WTC11 (cell line): ENCODE measurements around the gene PARD3B. TPM values are rescaled to one million over a fixed set of nuclear protein-coding genes. Genes with fewer than 3 reads are reported as not detected.

ENCODE experiments used
- ATAC-seq: fragments of 200-7000 bp; cut with Tn5 transposase; 2 replicates; pipeline ENCODE4 v1.10.0; 2021; ENCODE audit warnings: mild to moderate bottlenecking, moderate library complexity
- CTCF ChIA-PET: fragments of 300-600 bp; sonication (Branson Sonifier 250); formaldehyde crosslinking; loops from one replicate; lab custom pipeline; 2021; ENCODE audit warnings: antibody characterized with exemption; lab: Charles Lee
- POLR2A ChIA-PET: fragments of 350-600 bp; sonication (Branson Sonifier 250); formaldehyde crosslinking; loops from one replicate; lab custom pipeline; 2021; ENCODE audit warnings: antibody characterized with exemption; lab: Charles Lee
- DNase-seq: peaks from one replicate; pipeline ENCODE4 v3.0.0; 2021; ENCODE audit warnings: low spot score
- H3K27ac Mint-ChIP-seq: 2 replicates; pipeline ENCODE4 v1.8.0; 2021; ENCODE audit warnings: mixed read lengths
- H3K27me3 Mint-ChIP-seq: 2 replicates; pipeline ENCODE4 v1.8.0; 2021; ENCODE audit warnings: low read depth, mild to moderate bottlenecking, moderate library complexity, mixed read lengths
- H3K36me3 Mint-ChIP-seq: 2 replicates; pipeline ENCODE4 v1.8.0; 2021; ENCODE audit warnings: mixed read lengths
- H3K4me1 Mint-ChIP-seq: 2 replicates; pipeline ENCODE4 v1.8.0; 2022; ENCODE audit warnings: mixed read lengths
- H3K4me3 Mint-ChIP-seq: 2 replicates; pipeline ENCODE4 v1.8.0; 2021; ENCODE audit warnings: mild to moderate bottlenecking, moderate library complexity, mixed read lengths
- H3K9me3 Mint-ChIP-seq: 2 replicates; pipeline ENCODE4 v1.8.0; 2021; ENCODE audit warnings: mixed read lengths
- ATF1 ChIP-seq: sonication (generic); formaldehyde crosslinking; IDR thresholded peaks from 2 replicates; pipeline ENCODE4 v1.8.1; 2023; ENCODE audit warnings: mild to moderate bottlenecking, moderate library complexity, missing genetic modification reagents
- CDX4 ChIP-seq: fragments of 250-450 bp; sonication (Bioruptor Pico); IDR thresholded peaks from 2 replicates; pipeline ENCODE4 v1.9.0; 2021; ENCODE audit warnings: moderate library complexity, mild to moderate bottlenecking, inconsistent platforms, borderline replicate concordance
- ESRRA ChIP-seq: sonication (generic); formaldehyde crosslinking; IDR thresholded peaks from 2 replicates; pipeline ENCODE4 v1.8.1; 2022; ENCODE audit warnings: mild to moderate bottlenecking, missing genetic modification reagents, borderline replicate concordance
- GABPB1 ChIP-seq: sonication (generic); formaldehyde crosslinking; IDR thresholded peaks from 2 replicates; pipeline ENCODE4 v1.8.1; 2023; ENCODE audit warnings: mild to moderate bottlenecking, missing genetic modification reagents
- HMGA2 ChIP-seq: fragments of 250-450 bp; sonication (Bioruptor Pico); IDR thresholded peaks from 2 replicates; pipeline ENCODE4 v1.4.0; 2021; ENCODE audit warnings: mild to moderate bottlenecking, moderate library complexity
- JUN ChIP-seq: sonication (generic); formaldehyde crosslinking; IDR thresholded peaks from 2 replicates; pipeline ENCODE4 v1.8.0; 2023; ENCODE audit warnings: mild to moderate bottlenecking, missing genetic modification reagents
- KAT7 ChIP-seq: sonication (generic); formaldehyde crosslinking; IDR thresholded peaks from 2 replicates; pipeline ENCODE4 v1.8.1; 2023; ENCODE audit warnings: missing genetic modification reagents, mild to moderate bottlenecking, borderline replicate concordance
- MXD4 ChIP-seq: fragments of 250-450 bp; sonication (Bioruptor Pico); IDR thresholded peaks from 2 replicates; pipeline ENCODE4 v1.8.0; 2021; ENCODE audit warnings: mild to moderate bottlenecking, moderate library complexity, borderline replicate concordance
- NFE2L1 ChIP-seq: sonication (generic); formaldehyde crosslinking; IDR thresholded peaks from 2 replicates; pipeline ENCODE4 v1.8.1; 2023; ENCODE audit warnings: missing genetic modification reagents
- OVOL2 ChIP-seq: fragments of 250-450 bp; sonication (Bioruptor Pico); IDR thresholded peaks from 2 replicates; pipeline ENCODE4 v1.9.0; 2021; ENCODE audit warnings: mild to moderate bottlenecking, borderline replicate concordance
- PRDM15 ChIP-seq: sonication (generic); formaldehyde crosslinking; IDR thresholded peaks from 2 replicates; pipeline ENCODE4 v1.8.0; 2022; ENCODE audit warnings: missing genetic modification reagents
- RELA ChIP-seq: sonication (generic); formaldehyde crosslinking; IDR thresholded peaks from 2 replicates; pipeline ENCODE4 v1.8.1; 2022; ENCODE audit warnings: missing genetic modification reagents, mild to moderate bottlenecking, borderline replicate concordance
- SP1 ChIP-seq: sonication (generic); formaldehyde crosslinking; conservative IDR thresholded peaks from 2 replicates; pipeline ENCODE4 v1.8.1; 2022; ENCODE audit warnings: missing genetic modification reagents
- TEAD4 ChIP-seq: sonication (generic); formaldehyde crosslinking; IDR thresholded peaks from 2 replicates; pipeline ENCODE4 v1.8.0; 2022; ENCODE audit warnings: mild to moderate bottlenecking, missing genetic modification reagents
- ZNF416 ChIP-seq: fragments of 250-450 bp; sonication (Bioruptor Pico); IDR thresholded peaks from 2 replicates; pipeline ENCODE4 v1.9.0; 2021; ENCODE audit warnings: mild to moderate bottlenecking, inconsistent platforms
- ZNF423 ChIP-seq: fragments of 250-450 bp; sonication (Bioruptor Pico); IDR thresholded peaks from 2 replicates; pipeline ENCODE4 v2.1.2; 2022; ENCODE audit warnings: mild to moderate bottlenecking, moderate library complexity
- ZNF671 ChIP-seq: fragments of 250-450 bp; sonication (Bioruptor Pico); IDR thresholded peaks from 2 replicates; pipeline ENCODE4 v1.8.0; 2021; ENCODE audit warnings: mild to moderate bottlenecking
- total RNA-seq: library from RNA; stranded (reverse); gene quantifications from 3 replicates; pipeline ENCODE4 v1.2.3, GENCODE V29; 2021
- TF ChIP-seq, protein P1 (sequence below): sonication (generic); formaldehyde crosslinking; IDR thresholded peaks from 2 replicates; pipeline ENCODE4 v1.8.1; 2023; ENCODE audit warnings: mild to moderate bottlenecking, missing genetic modification reagents
- TF ChIP-seq, protein P2 (sequence below): sonication (generic); formaldehyde crosslinking; IDR thresholded peaks from 2 replicates; pipeline ENCODE4 v1.8.0; 2022; ENCODE audit warnings: mild to moderate bottlenecking, missing genetic modification reagents
- TF ChIP-seq, protein P3 (sequence below): sonication (generic); formaldehyde crosslinking; IDR thresholded peaks from 2 replicates; pipeline ENCODE4 v1.8.0; 2022; ENCODE audit warnings: mild to moderate bottlenecking, missing genetic modification reagents
- TF ChIP-seq, protein P4 (sequence below): fragments of 200-600 bp; IDR thresholded peaks from 2 replicates; pipeline ENCODE4 v1.8.0; 2022; ENCODE audit warnings: antibody characterized with exemption

The PARD3B gene
- total RNA-seq, 1 experiment from 2014 or later: 5.6 TPM

DNA sequence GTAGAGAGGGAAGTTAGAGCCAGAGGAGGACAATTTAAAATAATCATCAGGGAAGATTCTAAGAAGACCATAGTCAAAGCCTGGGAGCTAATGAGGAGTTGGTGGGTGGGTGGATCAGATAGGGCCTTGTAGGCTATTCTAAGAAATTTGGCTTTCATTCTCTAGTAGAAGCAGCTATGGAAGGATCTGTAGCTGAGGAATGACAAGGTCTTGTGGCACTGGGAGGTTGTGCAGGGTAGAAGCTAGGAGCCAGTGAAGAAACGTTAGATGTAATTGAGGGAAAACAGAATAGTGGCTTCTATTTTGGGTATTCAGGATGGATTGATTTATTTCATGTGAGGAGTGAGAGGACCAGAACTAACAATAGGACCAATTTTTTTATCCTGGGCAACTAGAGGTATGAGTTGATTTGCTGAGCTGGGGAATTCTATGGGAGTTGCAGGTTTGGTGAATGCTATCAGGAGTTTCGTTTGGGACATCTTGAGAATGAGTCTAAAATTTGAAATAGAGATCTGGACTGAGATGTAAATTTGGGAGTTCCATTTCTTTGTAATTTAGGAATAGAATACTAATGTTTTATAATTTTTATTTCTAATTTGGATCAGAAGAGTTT is 371.9 kb downstream of the PARD3B start (continued):
- TF ChIP-seq PRDM15 (CRISPR knock-in tag) (no peak), KAT7 (no peak), GABPB1 (CRISPR knock-in tag) (no peak)
- TF ChIP-seq, protein P1, sequence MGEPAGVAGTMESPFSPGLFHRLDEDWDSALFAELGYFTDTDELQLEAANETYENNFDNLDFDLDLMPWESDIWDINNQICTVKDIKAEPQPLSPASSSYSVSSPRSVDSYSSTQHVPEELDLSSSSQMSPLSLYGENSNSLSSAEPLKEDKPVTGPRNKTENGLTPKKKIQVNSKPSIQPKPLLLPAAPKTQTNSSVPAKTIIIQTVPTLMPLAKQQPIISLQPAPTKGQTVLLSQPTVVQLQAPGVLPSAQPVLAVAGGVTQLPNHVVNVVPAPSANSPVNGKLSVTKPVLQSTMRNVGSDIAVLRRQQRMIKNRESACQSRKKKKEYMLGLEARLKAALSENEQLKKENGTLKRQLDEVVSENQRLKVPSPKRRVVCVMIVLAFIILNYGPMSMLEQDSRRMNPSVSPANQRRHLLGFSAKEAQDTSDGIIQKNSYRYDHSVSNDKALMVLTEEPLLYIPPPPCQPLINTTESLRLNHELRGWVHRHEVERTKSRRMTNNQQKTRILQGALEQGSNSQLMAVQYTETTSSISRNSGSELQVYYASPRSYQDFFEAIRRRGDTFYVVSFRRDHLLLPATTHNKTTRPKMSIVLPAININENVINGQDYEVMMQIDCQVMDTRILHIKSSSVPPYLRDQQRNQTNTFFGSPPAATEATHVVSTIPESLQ (CRISPR knock-in tag): no peak

- H3K9me3 Mint-ChIP-seq: no peaks in the 10 kb centered on the region
- DNase-seq (no peak), ATAC-seq (no peak)
- no peak overlapping the region for H3K4me3 Mint-ChIP-seq
- TF ChIP-seq SP1 (no peak), TEAD4 (CRISPR knock-in tag) (no peak), RELA (no peak), ZNF671 (no peak), MXD4 (CRISPR knock-in tag) (no peak), ESRRA (CRISPR knock-in tag) (no peak), OVOL2 (CRISPR knock-in tag) (no peak)
- TF ChIP-seq, protein P2, sequence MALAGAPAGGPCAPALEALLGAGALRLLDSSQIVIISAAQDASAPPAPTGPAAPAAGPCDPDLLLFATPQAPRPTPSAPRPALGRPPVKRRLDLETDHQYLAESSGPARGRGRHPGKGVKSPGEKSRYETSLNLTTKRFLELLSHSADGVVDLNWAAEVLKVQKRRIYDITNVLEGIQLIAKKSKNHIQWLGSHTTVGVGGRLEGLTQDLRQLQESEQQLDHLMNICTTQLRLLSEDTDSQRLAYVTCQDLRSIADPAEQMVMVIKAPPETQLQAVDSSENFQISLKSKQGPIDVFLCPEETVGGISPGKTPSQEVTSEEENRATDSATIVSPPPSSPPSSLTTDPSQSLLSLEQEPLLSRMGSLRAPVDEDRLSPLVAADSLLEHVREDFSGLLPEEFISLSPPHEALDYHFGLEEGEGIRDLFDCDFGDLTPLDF: no peak
- CTCF ChIA-PET: no interaction called here
- H3K27ac Mint-ChIP-seq: no peak overlapping the region
- H3K4me1 Mint-ChIP-seq: 0 out of 2 replicates have a peak, but pooled peaks cover 3% of the 10 kb centered on the region
- H3K36me3 Mint-ChIP-seq: no peaks in the 10 kb centered on the region
- POLR2A ChIA-PET: no interaction called here
- no peaks in the 10 kb centered on the region for H3K27me3 Mint-ChIP-seq
Observed at GRCh38 chr2:204920776-204921175, 375.5 kb downstream of the PARD3B start.

GRCh38 chr2:204923957-204924356 is 378.7 kb downstream of the PARD3B start:
- Mint-ChIP-seq H3K9me3 (no peaks in the 10 kb centered on the region), H3K4me3 (no peak overlapping the region)
- TF ChIP-seq, protein P3, sequence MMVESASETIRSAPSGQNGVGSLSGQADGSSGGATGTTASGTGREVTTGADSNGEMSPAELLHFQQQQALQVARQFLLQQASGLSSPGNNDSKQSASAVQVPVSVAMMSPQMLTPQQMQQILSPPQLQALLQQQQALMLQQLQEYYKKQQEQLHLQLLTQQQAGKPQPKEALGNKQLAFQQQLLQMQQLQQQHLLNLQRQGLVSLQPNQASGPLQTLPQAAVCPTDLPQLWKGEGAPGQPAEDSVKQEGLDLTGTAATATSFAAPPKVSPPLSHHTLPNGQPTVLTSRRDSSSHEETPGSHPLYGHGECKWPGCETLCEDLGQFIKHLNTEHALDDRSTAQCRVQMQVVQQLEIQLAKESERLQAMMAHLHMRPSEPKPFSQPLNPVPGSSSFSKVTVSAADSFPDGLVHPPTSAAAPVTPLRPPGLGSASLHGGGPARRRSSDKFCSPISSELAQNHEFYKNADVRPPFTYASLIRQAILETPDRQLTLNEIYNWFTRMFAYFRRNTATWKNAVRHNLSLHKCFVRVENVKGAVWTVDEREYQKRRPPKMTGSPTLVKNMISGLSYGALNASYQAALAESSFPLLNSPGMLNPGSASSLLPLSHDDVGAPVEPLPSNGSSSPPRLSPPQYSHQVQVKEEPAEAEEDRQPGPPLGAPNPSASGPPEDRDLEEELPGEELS (CRISPR knock-in tag): no peak
- TF ChIP-seq NFE2L1: no peak
- no peak for TF ChIP-seq ZNF416 (CRISPR knock-in tag)
- TF ChIP-seq, protein P4, sequence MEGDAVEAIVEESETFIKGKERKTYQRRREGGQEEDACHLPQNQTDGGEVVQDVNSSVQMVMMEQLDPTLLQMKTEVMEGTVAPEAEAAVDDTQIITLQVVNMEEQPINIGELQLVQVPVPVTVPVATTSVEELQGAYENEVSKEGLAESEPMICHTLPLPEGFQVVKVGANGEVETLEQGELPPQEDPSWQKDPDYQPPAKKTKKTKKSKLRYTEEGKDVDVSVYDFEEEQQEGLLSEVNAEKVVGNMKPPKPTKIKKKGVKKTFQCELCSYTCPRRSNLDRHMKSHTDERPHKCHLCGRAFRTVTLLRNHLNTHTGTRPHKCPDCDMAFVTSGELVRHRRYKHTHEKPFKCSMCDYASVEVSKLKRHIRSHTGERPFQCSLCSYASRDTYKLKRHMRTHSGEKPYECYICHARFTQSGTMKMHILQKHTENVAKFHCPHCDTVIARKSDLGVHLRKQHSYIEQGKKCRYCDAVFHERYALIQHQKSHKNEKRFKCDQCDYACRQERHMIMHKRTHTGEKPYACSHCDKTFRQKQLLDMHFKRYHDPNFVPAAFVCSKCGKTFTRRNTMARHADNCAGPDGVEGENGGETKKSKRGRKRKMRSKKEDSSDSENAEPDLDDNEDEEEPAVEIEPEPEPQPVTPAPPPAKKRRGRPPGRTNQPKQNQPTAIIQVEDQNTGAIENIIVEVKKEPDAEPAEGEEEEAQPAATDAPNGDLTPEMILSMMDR: no peak
- no peak for TF ChIP-seq JUN (CRISPR knock-in tag)
- no peak for TF ChIP-seq CDX4 (CRISPR knock-in tag)
- no peak for TF ChIP-seq HMGA2 (CRISPR knock-in tag)
- TF ChIP-seq ATF1 (CRISPR knock-in tag): no peak
- TF ChIP-seq ZNF423 (CRISPR knock-in tag): no peak

More at GRCh38 chr2:204923957-204924356, 378.7 kb downstream of the PARD3B start:
- Mint-ChIP-seq H3K36me3 (no peaks in the 10 kb centered on the region), H3K4me1 (0 out of 2 replicates have a peak, but pooled peaks cover 3% of the 10 kb centered on the region), H3K27me3 (no peaks in the 10 kb centered on the region), H3K27ac (no peak overlapping the region)
- ATAC-seq: no peak
- POLR2A ChIA-PET: no interaction called here
- no peak for DNase-seq
- CTCF ChIA-PET: no interaction called here
